Thyroid gland (tissue), 4 donors: ENCODE measurements around the gene GTF2F2. TPM values are rescaled to one million over a fixed set of nuclear protein-coding genes. Genes with fewer than 3 reads are reported as not detected.

Experiments used
- DNase-seq, 2 donors: peaks; one replicate each; pipeline ENCODE4 v3.0.0-alpha.2; 2019
- H3K27ac ChIP-seq, 3 donors: fragments of 200-600 bp; sonication (generic); 1 replicate in 2 of 3; 2 replicates in 1 of 3; pipeline ENCODE4 v1.5.1; 2016 to 2019; ENCODE audit warnings: mild to moderate bottlenecking in 1 of 3, moderate library complexity in 1 of 3
- H3K27me3 ChIP-seq: fragments of 200-600 bp; sonication (generic); one replicate; pipeline ENCODE4 v1.5.1; 2019
- H3K36me3 ChIP-seq, 2 donors: fragments of 200-600 bp; sonication (generic); one replicate each; pipeline ENCODE4 v1.5.1; 2016 to 2019
- H3K4me1 ChIP-seq, 2 donors: fragments of 200-600 bp; sonication (generic); one replicate each; pipeline ENCODE4 v1.5.1; 2017 to 2019
- H3K4me3 ChIP-seq, 3 donors: fragments of 200-600 bp; sonication (generic); replicated peaks in 1 of 3; 1 replicate in 2 of 3; 2 replicates in 1 of 3; pipeline ENCODE4 v1.5.1; 2016; ENCODE audit warnings: mild to moderate bottlenecking in 1 of 3
- H3K9me3 ChIP-seq: fragments of 200-600 bp; sonication (generic); one replicate; pipeline ENCODE4 v1.5.1; 2017
- POLR2A ChIP-seq, 2 donors: fragments of 450-650 bp; IDR thresholded peaks; one replicate each; pipeline ENCODE4 v1.6.1; 2017; ENCODE audit warnings: antibody characterized with exemption in 2 of 2, mild to moderate bottlenecking in 2 of 2, moderate library complexity in 1 of 2
- WGBS, 2 donors: methylation state at CpG; one replicate each; pipeline ENCODE4 v1.1.5; 2017; 5-methylcytosine and 5-hydroxymethylcytosine counted together
- intact Hi-C: fragments of 100-400 bp; cut with DNase I; formaldehyde crosslinking; loops from one replicate; pipeline ENCODE4 v1.15.1; 2023
- total RNA-seq, 4 donors: library from RNA; depleted of rRNA; stranded (reverse); fragments of >200 nt; gene quantifications; one replicate each; pipeline ENCODE4 v1.2.3, GENCODE V29; 2016
- TF ChIP-seq, protein P1 (sequence below), 6 experiments: fragments of 200-600 bp in 3 of 6; fragments of 450-650 bp in 3 of 6; sonication (generic) in 3 of 6; IDR thresholded peaks; one replicate each; pipeline ENCODE4 v1.5.1; 2016 to 2019; ENCODE audit warnings: antibody characterized with exemption in 6 of 6, mild to moderate bottlenecking in 2 of 6, inconsistent platforms in 1 of 6, moderate library complexity in 1 of 6

Gene GTF2F2
- total RNA-seq, 4 donors from 2014 or later: 15.3 to 22.7 (median 19.6) TPM

DNA sequence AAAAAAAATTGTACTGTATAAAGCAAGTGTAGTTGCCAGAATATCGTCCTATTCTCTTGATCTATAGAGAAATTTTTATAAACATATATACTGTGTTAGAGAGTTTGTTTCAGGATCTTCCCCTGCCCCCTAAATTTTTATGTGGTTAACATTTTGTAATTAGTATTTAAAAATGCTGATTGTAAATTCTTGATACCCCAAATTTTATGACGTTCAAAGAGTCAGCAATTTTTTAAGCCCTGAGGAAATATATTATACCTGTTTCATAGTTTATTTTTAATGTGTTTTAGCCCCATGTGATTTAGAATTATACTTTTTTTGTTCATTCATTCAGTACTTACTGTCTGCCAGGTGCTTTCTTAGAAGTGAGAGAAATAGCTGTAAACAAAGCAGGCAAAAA lies 87.8 kb downstream of the GTF2F2 start:
- intact Hi-C loops: no loop called here
- Histone ChIP-seq H3K36me3 (no peaks in the 10 kb centered on the region), H3K27ac (peak overlapping the region; percentile 54 to 78 (median 64))

DNA sequence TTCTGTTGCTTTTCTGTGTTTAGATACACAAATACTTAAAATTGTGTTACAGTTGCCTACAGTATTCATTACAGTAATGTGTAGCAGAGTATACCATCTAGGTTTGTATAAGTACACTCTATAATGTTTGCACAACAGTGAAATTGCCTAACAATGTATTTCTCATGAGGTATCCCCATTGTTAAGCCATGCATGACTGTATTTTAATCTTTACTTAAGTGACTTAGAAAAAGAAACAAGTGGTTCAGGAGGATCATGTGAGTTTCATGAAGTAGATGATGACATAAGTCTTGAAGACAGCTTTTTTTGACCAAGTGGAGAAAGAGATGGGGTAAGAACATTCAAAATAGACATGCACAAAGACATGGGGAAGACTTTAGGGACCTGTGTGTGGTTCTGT lies 88.9 kb downstream of the GTF2F2 start:
- DNase-seq: no peak
- Histone ChIP-seq H3K36me3 (no peaks in the 10 kb centered on the region), H3K27ac (peak overlapping the region; percentile 2 to 78 (median 30)), H3K27me3 (no peaks in the 10 kb centered on the region), H3K4me1 (peaks cover 21 to 32% of the 10 kb centered on the region in 2 donors), H3K4me3 (no peak overlapping the region), H3K9me3 (no peaks in the 10 kb centered on the region)
- TF ChIP-seq, protein P1, sequence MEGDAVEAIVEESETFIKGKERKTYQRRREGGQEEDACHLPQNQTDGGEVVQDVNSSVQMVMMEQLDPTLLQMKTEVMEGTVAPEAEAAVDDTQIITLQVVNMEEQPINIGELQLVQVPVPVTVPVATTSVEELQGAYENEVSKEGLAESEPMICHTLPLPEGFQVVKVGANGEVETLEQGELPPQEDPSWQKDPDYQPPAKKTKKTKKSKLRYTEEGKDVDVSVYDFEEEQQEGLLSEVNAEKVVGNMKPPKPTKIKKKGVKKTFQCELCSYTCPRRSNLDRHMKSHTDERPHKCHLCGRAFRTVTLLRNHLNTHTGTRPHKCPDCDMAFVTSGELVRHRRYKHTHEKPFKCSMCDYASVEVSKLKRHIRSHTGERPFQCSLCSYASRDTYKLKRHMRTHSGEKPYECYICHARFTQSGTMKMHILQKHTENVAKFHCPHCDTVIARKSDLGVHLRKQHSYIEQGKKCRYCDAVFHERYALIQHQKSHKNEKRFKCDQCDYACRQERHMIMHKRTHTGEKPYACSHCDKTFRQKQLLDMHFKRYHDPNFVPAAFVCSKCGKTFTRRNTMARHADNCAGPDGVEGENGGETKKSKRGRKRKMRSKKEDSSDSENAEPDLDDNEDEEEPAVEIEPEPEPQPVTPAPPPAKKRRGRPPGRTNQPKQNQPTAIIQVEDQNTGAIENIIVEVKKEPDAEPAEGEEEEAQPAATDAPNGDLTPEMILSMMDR (IDR thresholded peaks at IDR 0.05): no peak
- no peak for TF ChIP-seq POLR2A (IDR thresholded peaks at IDR 0.05)
- intact Hi-C loops: no loop called here

More for the DNA sequence above, 87.8 kb downstream of the GTF2F2 start:
- WGBS, 2 donors: 71 to 96% methylated on average over 2 of the region's 2 CpGs
- Histone ChIP-seq H3K4me1 (peaks cover 21 to 32% of the 10 kb centered on the region in 2 donors), H3K4me3 (no peak overlapping the region), H3K9me3 (no peaks in the 10 kb centered on the region), H3K27me3 (no peaks in the 10 kb centered on the region)
- TF ChIP-seq, protein P1 (IDR thresholded peaks at IDR 0.05): no peak
- no peak for TF ChIP-seq POLR2A (IDR thresholded peaks at IDR 0.05)
- DNase-seq: no peak

DNA sequence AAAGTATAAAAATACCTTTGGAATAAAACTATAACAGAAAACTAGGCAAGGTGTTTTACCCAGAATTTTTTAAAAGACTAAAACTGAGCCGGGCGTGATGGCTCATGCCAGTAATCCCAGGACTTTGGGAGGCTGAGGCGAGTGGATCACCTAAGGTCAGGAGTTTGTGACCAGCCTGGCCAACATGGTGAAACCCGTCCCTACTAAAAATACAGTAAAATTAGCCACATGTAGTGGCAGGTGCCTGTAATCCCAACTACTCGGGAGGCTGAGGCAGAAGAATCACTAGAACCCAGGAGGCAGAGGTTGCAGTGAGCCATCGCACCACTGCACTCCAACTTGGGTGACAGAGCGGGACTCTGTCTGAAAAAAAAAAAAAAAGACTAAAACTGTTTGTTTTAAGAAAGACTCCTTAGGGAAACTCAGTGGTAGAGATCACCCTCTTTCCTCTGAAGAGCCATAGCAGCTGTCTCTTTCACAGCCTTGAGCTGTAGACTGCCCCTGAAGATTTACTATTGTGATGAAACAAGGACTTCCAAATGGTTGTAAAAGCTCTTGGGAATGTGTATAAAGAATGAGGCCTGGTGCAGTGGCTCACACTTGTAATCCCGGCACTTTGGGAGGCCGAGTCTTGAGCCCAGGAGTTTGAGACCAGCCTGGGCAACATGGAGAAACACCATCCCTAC lies 95.2 kb downstream of the GTF2F2 start:
- intact Hi-C loops: no loop called here
- Histone ChIP-seq H3K36me3 (no peaks in the 10 kb centered on the region), H3K4me1 (no peaks in the 10 kb centered on the region), H3K4me3 (no peak overlapping the region), H3K9me3 (no peaks in the 10 kb centered on the region), H3K27ac (no peak overlapping the region), H3K27me3 (no peaks in the 10 kb centered on the region)
- 93% methylated on average over 9 of the region's 9 CpGs for WGBS, 2 donors
- TF ChIP-seq, protein P1 (IDR thresholded peaks at IDR 0.05): no peak
- TF ChIP-seq POLR2A (IDR thresholded peaks at IDR 0.05): no peak
- DNase-seq: no peak

DNA sequence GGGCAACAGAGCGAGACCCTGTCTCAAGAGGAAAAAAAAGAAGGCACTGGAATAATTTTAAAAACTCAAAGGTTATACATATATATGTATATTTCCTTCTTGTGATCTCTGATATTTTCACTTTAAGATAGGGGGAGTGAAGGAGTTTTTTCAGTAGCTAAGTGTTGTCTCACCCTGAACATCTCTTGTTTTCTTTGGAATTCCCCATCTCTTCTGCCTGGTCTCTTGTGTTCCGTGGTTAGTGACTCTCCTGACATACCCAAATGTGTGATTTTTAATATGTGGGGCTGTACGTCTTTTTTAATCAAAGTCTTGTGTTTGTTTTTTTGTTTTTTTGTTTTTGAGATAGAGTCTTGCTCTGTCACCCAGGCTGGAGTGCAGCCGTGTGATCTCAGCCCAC lies 95.9 kb downstream of the GTF2F2 start:
- WGBS, 2 donors: 90 to 92% methylated on average over 4 of the region's 4 CpGs
- intact Hi-C loops: no loop called here
- no peak for DNase-seq
- H3K4me1 ChIP-seq: no peaks in the 10 kb centered on the region
- H3K27me3 ChIP-seq: no peaks in the 10 kb centered on the region
- no peak overlapping the region for H3K27ac ChIP-seq
- H3K4me3 ChIP-seq: no peak overlapping the region
- H3K9me3 ChIP-seq: no peaks in the 10 kb centered on the region
- H3K36me3 ChIP-seq: no peaks in the 10 kb centered on the region
- TF ChIP-seq, protein P1 (IDR thresholded peaks at IDR 0.05): no peak
- TF ChIP-seq POLR2A (IDR thresholded peaks at IDR 0.05): no peak

DNA sequence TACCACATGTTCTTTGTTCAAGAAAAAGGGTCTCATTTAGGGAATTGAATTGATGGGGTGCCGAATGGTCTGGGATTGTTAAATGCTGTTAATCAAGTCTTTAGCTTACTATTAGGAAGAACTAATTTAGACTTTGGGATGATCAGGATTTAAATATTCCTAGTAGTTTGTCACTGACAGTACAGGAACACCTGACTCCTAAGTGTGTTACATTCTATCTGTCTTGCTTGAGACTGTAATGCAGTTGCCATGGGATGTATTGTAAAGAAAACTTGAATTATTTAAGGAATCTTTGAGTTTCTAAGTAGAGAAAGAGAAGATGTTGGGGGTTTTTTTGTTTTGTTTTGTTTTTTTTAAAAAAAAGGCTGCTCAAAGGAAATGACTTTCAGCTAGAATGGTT lies 98.4 kb downstream of the GTF2F2 start:
- intact Hi-C loops: no loop called here
- H3K4me1 ChIP-seq: no peaks in the 10 kb centered on the region
- no peaks in the 10 kb centered on the region for H3K27me3 ChIP-seq
- TF ChIP-seq, protein P1 (IDR thresholded peaks at IDR 0.05): no peak
- TF ChIP-seq POLR2A (IDR thresholded peaks at IDR 0.05): no peak
- no peak overlapping the region for H3K4me3 ChIP-seq
- H3K36me3 ChIP-seq: no peaks in the 10 kb centered on the region
- no peaks in the 10 kb centered on the region for H3K9me3 ChIP-seq
- DNase-seq: no peak
- 98 to 100% methylated on average over 1 of the region's 1 CpG for WGBS, 2 donors
- H3K27ac ChIP-seq: no peak overlapping the region
